Activated CD4-positive, alpha-beta memory T cell treated with anti-CD3 and anti-CD28 coated beads for 36 hours (primary cell): Measurements from ENCODE around the gene GRID1. TPM values are rescaled to one million over a fixed set of nuclear protein-coding genes. Genes with fewer than 3 reads are reported as not detected.

Experiments
- CTCF ChIA-PET: fragments of 350-600 bp; sonication (Branson Sonifier 250); formaldehyde crosslinking; loops from one replicate; lab custom pipeline; 2021; ENCODE audit warnings: antibody characterized with exemption, inconsistent platforms; lab: Charles Lee
- POLR2A ChIA-PET: fragments of 350-600 bp; sonication (Branson Sonifier 250); formaldehyde crosslinking; loops from one replicate; lab custom pipeline; 2021; ENCODE audit warnings: antibody characterized with exemption; lab: Charles Lee
- DNase-seq: peaks from one replicate; pipeline ENCODE4 v3.0.0-alpha.2; 2020
- H3K27ac Mint-ChIP-seq: one replicate; pipeline ENCODE4 v1.8.0; 2021; ENCODE audit warnings: mixed read lengths
- H3K27me3 Mint-ChIP-seq: one replicate; pipeline ENCODE4 v1.8.0; 2021; ENCODE audit warnings: mixed read lengths
- H3K36me3 Mint-ChIP-seq: one replicate; pipeline ENCODE4 v1.8.0; 2021; ENCODE audit warnings: mixed read lengths
- H3K4me1 Mint-ChIP-seq: one replicate; pipeline ENCODE4 v1.8.0; 2021; ENCODE audit warnings: low read depth, mixed read lengths
- H3K4me3 Mint-ChIP-seq: one replicate; pipeline ENCODE4 v1.8.0; 2021; ENCODE audit warnings: mild to moderate bottlenecking, mixed read lengths
- H3K9me3 Mint-ChIP-seq: one replicate; pipeline ENCODE4 v1.8.0; 2021; ENCODE audit warnings: mixed read lengths
- intact Hi-C: fragments of 100-400 bp; cut with micrococcal nuclease; formaldehyde crosslinking; loops from one replicate; pipeline ENCODE4 v1.15.1; 2023
- total RNA-seq, 2 experiments: library from RNA; stranded (reverse); gene quantifications; one replicate each; pipeline ENCODE4 v1.2.3, GENCODE V29; 2021

Gene GRID1
- total RNA-seq, 2 experiments from 2014 or later = not detected

GRCh38 chr10:86359954-86360353 lies 6.6 kb downstream of the GRID1 start:
- Mint-ChIP-seq H3K27me3 (peaks cover 28% of the 10 kb centered on the region), H3K4me1 (peaks cover 12% of the 10 kb centered on the region), H3K9me3 (no peaks in the 10 kb centered on the region), H3K27ac (no peak overlapping the region), H3K36me3 (no peaks in the 10 kb centered on the region), H3K4me3 (no peak overlapping the region)
- DNase-seq = no peak
- POLR2A ChIA-PET = no interaction called here
- intact Hi-C loops = no loop called here
- CTCF ChIA-PET = no interaction called here

GRCh38 chr10:86359111-86359510 lies 7.5 kb downstream of the GRID1 start:
- CTCF ChIA-PET = no interaction called here
- Mint-ChIP-seq H3K27ac (no peak overlapping the region), H3K4me3 (no peak overlapping the region), H3K9me3 (no peaks in the 10 kb centered on the region), H3K27me3 (peaks cover 20% of the 10 kb centered on the region), H3K36me3 (no peaks in the 10 kb centered on the region), H3K4me1 (peaks cover 8% of the 10 kb centered on the region)
- DNase-seq = no peak
- POLR2A ChIA-PET = no interaction called here
- intact Hi-C loops = no loop called here

GRCh38 chr10:86357676-86358075 lies 8.9 kb downstream of the GRID1 start:
- Mint-ChIP-seq H3K4me1 (no peaks in the 10 kb centered on the region), H3K4me3 (no peak overlapping the region), H3K27ac (no peak overlapping the region), H3K9me3 (no peaks in the 10 kb centered on the region), H3K27me3 (peaks cover 10% of the 10 kb centered on the region), H3K36me3 (no peaks in the 10 kb centered on the region)
- ChIA-PET CTCF (no interaction called here), POLR2A (no interaction called here)
- DNase-seq = no peak
- intact Hi-C loops = no loop called here

- ChIA-PET CTCF (no interaction called here), POLR2A (no interaction called here)
- Mint-ChIP-seq H3K36me3 (no peaks in the 10 kb centered on the region), H3K27me3 (peaks cover 5% of the 10 kb centered on the region), H3K4me3 (no peak overlapping the region), H3K27ac (no peak overlapping the region), H3K9me3 (no peaks in the 10 kb centered on the region), H3K4me1 (no peaks in the 10 kb centered on the region)
- DNase-seq = no peak
- intact Hi-C loops = no loop called here
Observed at GRCh38 chr10:86357041-86357440, 9.6 kb downstream of the GRID1 start.

GRCh38 chr10:86356296-86356695 lies 10.3 kb downstream of the GRID1 start:
- DNase-seq = no peak
- no peaks in the 10 kb centered on the region for H3K9me3 Mint-ChIP-seq
- H3K27ac Mint-ChIP-seq = no peak overlapping the region
- no peaks in the 10 kb centered on the region for H3K36me3 Mint-ChIP-seq
- intact Hi-C loops = no loop called here
- H3K4me1 Mint-ChIP-seq = no peaks in the 10 kb centered on the region
- ChIA-PET CTCF (no interaction called here), POLR2A (no interaction called here)
- no peak overlapping the region for H3K4me3 Mint-ChIP-seq
- H3K27me3 Mint-ChIP-seq = peaks cover 5% of the 10 kb centered on the region

- no peak for DNase-seq
- intact Hi-C loops = no loop called here
- Mint-ChIP-seq H3K27ac (no peak overlapping the region), H3K4me1 (no peaks in the 10 kb centered on the region), H3K27me3 (peaks cover 5% of the 10 kb centered on the region), H3K9me3 (no peaks in the 10 kb centered on the region), H3K4me3 (no peak overlapping the region), H3K36me3 (no peaks in the 10 kb centered on the region)
- ChIA-PET POLR2A (no interaction called here), CTCF (no interaction called here)
Observed at GRCh38 chr10:86355571-86356038, 11.0 kb downstream of the GRID1 start.

- Mint-ChIP-seq H3K27me3 (peaks cover 5% of the 10 kb centered on the region), H3K4me1 (no peaks in the 10 kb centered on the region), H3K27ac (no peak overlapping the region), H3K36me3 (no peaks in the 10 kb centered on the region), H3K4me3 (no peak overlapping the region), H3K9me3 (no peaks in the 10 kb centered on the region)
- ChIA-PET CTCF (no interaction called here), POLR2A (no interaction called here)
- intact Hi-C loops = no loop called here
- DNase-seq = no peak
Observed at GRCh38 chr10:86354761-86355540, 11.6 kb downstream of the GRID1 start.

GRCh38 chr10:86353506-86354485 lies 12.8 kb downstream of the GRID1 start:
- peaks cover 9% of the 10 kb centered on the region for H3K27me3 Mint-ChIP-seq
- no peak overlapping the region for H3K27ac Mint-ChIP-seq
- POLR2A ChIA-PET = no interaction called here
- no peaks in the 10 kb centered on the region for H3K9me3 Mint-ChIP-seq
- no peaks in the 10 kb centered on the region for H3K4me1 Mint-ChIP-seq
- no peak for DNase-seq
- CTCF ChIA-PET = no interaction called here
- intact Hi-C loops = no loop called here
- H3K36me3 Mint-ChIP-seq = no peaks in the 10 kb centered on the region
- no peak overlapping the region for H3K4me3 Mint-ChIP-seq

- no peak for DNase-seq
- ChIA-PET CTCF (interaction anchor here (1.0 kb wide), 1 partner anchor 212 kb away, joined by 3 read pairs; no protein-coding TSS in a partner anchor), POLR2A (no interaction called here)
- Mint-ChIP-seq H3K4me3 (no peak overlapping the region), H3K36me3 (no peaks in the 10 kb centered on the region), H3K9me3 (no peaks in the 10 kb centered on the region), H3K27ac (no peak overlapping the region), H3K4me1 (no peaks in the 10 kb centered on the region), H3K27me3 (peaks cover 3% of the 10 kb centered on the region)
- intact Hi-C loops = no loop called here
Observed at GRCh38 chr10:86350897-86351296, 15.7 kb downstream of the GRID1 start.

- intact Hi-C loops = no loop called here
- Mint-ChIP-seq H3K36me3 (no peaks in the 10 kb centered on the region), H3K27me3 (peaks cover 3% of the 10 kb centered on the region), H3K4me1 (no peaks in the 10 kb centered on the region), H3K4me3 (no peak overlapping the region), H3K9me3 (no peaks in the 10 kb centered on the region), H3K27ac (no peak overlapping the region)
- POLR2A ChIA-PET = no interaction called here
- no peak for DNase-seq
- CTCF ChIA-PET = no interaction called here
Observed at GRCh38 chr10:86349940-86350630, 16.5 kb downstream of the GRID1 start.

GRCh38 chr10:86349474-86349873 lies 17.1 kb downstream of the GRID1 start:
- H3K36me3 Mint-ChIP-seq = no peaks in the 10 kb centered on the region
- no peaks in the 10 kb centered on the region for H3K4me1 Mint-ChIP-seq
- CTCF ChIA-PET = no interaction called here

More at GRCh38 chr10:86349474-86349873, 17.1 kb downstream of the GRID1 start:
- POLR2A ChIA-PET = no interaction called here
- Mint-ChIP-seq H3K9me3 (no peaks in the 10 kb centered on the region), H3K27me3 (peaks cover 3% of the 10 kb centered on the region), H3K4me3 (no peak overlapping the region), H3K27ac (no peak overlapping the region)
- DNase-seq = no peak
- intact Hi-C loops = no loop called here
